Activated naive CD4-positive, alpha-beta T cell treated with anti-CD3 and anti-CD28 coated beads, Interleukin-2, amount 50 U/mL, for 16 hours (primary cell): ENCODE results near the gene OBSL1.

Experiments used
- DNase-seq: peaks from one replicate; pipeline ENCODE4 v3.0.0-alpha.2; 2020

OBSL1 gene

GRCh38 chr2:219530048-219530963, 41.0 kb downstream of the OBSL1 start:
- DNase-seq, result peak; percentile 86

GRCh38 chr2:219527472-219527871, 43.9 kb downstream of the OBSL1 start:
- DNase-seq, result no peak

GRCh38 chr2:219527076-219527394, 44.3 kb downstream of the OBSL1 start:
- DNase-seq, result no peak

- DNase-seq, result no peak
Measured at GRCh38 chr2:219526320-219527075, 44.8 kb downstream of the OBSL1 start.

GRCh38 chr2:219525533-219526232, 45.7 kb downstream of the OBSL1 start:
- no peak for DNase-seq

GRCh38 chr2:219524817-219525216, 46.5 kb downstream of the OBSL1 start:
- DNase-seq, result no peak

GRCh38 chr2:219523031-219523671, 48.2 kb downstream of the OBSL1 start:
- no peak for DNase-seq

- no peak for DNase-seq
Measured at GRCh38 chr2:219522111-219523030, 49.0 kb downstream of the OBSL1 start.

- DNase-seq, result no peak
Measured at GRCh38 chr2:219521066-219521880, 50.1 kb downstream of the OBSL1 start.

- no peak for DNase-seq
Measured at GRCh38 chr2:219520079-219520478, 51.3 kb downstream of the OBSL1 start.

GRCh38 chr2:219519526-219519916, 51.8 kb downstream of the OBSL1 start:
- DNase-seq, result no peak

- no peak for DNase-seq
Measured at GRCh38 chr2:219517954-219518778, 53.2 kb downstream of the OBSL1 start.

- DNase-seq, result no peak
Measured at GRCh38 chr2:219516888-219517287, 54.5 kb downstream of the OBSL1 start.

GRCh38 chr2:219515874-219516629, 55.3 kb downstream of the OBSL1 start:
- no peak for DNase-seq

GRCh38 chr2:219514836-219515235, 56.5 kb downstream of the OBSL1 start:
- no peak for DNase-seq

GRCh38 chr2:219514196-219514761, 57.1 kb downstream of the OBSL1 start, which contains the start of gene ASIC4:
Gene ASIC4 (plus strand): TSS chr2:219514482. CDS start chr2:219514725, 243 bp downstream.
- no peak for DNase-seq

GRCh38 chr2:219513787-219514186, 57.6 kb downstream of the OBSL1 start:
- no peak for DNase-seq

- no peak for DNase-seq
Measured at GRCh38 chr2:219512524-219513216, 58.7 kb downstream of the OBSL1 start.
